Ammon's horn (tissue), 1 donor: ENCODE data around the gene ITLN1.
A peak's percentile ranks its signal among the peaks of the same experiment; 100 is the strongest.
"Not testable (repeated sequence)": the region's sequence is repeated elsewhere in the genome, so short reads cannot be mapped to it uniquely, and the experiment has no call there.

Source experiments
- DNase-seq: peaks from one replicate; pipeline ENCODE4 v3.0.0-alpha.2; 2016; ENCODE audit warnings: low spot score

ITLN1 gene

GRCh38 chr1:160883581-160884513, 1.1 kb downstream of the ITLN1 start:
- DNase-seq: no peak

GRCh38 chr1:160882582-160882981, 2.4 kb downstream of the ITLN1 start:
- DNase-seq: no peak

- not testable (repeated sequence) for DNase-seq
These were observed 3.7 kb downstream of the ITLN1 start for GRCh38 chr1:160881264-160881663.

DNA sequence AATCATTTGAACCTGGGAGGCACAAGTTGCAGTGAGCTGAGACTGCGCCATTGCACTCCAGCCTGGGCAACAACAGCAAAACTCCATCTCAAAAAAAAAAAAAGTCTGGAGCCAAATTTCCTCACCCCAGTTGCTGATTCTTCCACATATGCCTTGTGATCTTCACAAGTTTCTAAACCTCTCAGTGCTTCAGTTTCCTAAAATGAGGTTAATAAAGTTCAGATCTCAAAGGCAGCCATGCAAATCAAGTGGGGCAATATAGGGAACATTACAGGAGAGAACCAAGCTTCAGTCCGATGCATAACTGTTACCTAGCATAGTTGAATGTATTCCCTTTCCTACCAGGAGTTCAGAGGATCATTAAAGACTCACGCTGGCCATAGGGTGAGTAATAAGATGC, 4.8 kb downstream of the ITLN1 start:
- DNase-seq: no peak

GRCh38 chr1:160879056-160879455, 5.9 kb downstream of the ITLN1 start:
- DNase-seq: no peak

- no peak for DNase-seq
These were observed 7.8 kb downstream of the ITLN1 start for GRCh38 chr1:160877221-160877620.

DNA sequence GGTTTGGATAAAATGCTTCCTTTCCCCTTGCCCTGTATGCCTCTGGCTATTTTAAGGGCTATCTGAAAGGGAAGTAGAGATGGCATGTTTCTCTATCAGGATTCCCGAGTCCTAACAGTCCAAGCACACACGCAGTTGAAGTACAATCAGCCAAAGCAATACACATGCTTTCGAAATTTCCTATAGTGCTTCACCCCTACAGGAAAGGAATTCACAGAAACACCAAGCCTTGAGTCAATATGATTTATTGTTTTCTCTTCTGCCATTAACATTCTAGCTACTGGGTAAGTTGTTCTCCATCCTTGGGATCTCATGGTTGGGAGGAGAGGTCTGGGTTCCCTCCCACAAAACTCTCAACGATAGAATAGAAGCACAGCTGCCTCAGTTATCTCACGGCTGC, 8.7 kb downstream of the ITLN1 start:
- no peak for DNase-seq

- DNase-seq: not testable (repeated sequence)
These were observed 9.4 kb downstream of the ITLN1 start for GRCh38 chr1:160875591-160875990.

- no peak for DNase-seq
These were observed 10.0 kb downstream of the ITLN1 start for GRCh38 chr1:160874935-160875334.

GRCh38 chr1:160868141-160868540, 16.8 kb downstream of the ITLN1 start:
- no peak for DNase-seq

DNA sequence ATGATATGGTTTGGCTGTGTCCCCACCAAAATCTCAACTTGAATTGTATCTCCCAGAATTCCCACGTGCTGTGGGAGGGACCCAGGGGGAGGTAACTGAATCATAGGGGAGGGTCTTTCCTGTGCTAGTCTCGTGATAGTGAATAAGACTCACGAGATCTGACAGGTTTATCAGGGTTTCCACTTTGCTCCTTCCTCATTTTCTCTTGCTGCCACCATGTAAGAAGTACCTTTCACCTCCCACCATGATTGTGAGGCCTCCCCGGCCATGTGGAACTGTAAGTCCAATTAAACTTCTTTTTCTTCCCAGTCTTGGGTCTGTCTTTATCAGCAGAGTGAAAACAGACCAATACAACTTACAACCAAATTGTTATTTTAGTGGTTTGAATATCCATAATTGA, 17.3 kb downstream of the ITLN1 start:
- not testable (repeated sequence) for DNase-seq

DNA sequence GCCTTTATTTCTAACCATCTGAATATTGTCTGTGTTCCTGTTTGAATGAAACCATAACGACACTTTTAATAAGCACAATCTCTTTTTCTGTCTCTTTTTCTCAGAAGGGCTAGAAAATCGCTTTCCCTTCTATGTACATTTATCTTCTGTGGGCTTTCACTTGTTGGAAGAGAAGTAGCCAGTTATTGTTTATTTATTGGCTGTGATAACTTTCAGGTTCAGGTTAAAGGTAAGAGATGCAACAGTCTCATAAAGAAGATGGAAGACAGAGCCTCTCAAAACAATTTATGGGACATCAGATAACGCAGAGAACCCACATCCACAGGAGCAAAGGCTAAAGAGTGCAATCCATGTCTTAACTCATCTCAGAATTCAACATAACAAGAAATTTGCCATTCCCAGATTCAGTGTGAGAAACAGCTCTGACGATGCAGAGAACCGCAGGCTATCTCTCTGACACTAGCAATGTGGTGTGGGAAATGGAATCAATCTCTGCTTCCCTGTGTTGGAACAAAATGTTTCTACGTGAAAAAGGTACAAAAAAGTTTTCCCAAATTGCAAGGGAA, 18.2 kb downstream of the ITLN1 start:
- DNase-seq: no peak

DNA sequence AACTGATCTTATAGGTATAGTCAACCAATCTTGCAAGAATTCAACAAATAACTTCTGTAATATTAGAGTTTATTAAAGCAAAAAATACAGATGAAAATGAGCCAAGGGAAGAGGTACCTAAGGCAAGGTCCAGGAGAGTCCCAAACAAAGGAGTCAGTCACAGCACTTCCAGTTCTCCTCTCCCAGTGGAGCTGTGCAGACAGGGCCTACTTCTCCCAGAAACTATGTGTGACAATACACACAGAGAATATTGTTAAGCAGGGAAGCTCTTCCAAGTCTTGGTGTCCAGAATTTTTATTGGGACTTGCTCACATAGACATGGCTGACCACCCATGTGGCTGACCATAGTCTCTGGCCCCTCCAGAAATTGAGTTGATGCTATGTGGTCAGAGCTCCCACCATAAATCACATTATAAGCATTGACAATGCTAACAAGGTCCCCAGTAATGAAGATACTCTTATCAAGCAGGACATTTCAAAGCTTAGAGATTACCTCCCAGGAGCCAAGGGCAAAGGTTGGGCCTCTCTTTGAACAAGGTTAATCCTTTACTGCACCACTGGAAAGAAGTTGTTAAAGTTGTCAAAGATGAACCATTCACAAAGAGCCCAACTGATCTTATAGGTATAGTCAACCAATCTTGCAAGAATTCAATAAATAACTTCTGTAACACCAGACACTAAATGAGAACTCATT, 18.8 kb downstream of the ITLN1 start:
- DNase-seq: no peak

- no peak for DNase-seq
These were observed 19.6 kb downstream of the ITLN1 start for GRCh38 chr1:160865337-160865736.

DNA sequence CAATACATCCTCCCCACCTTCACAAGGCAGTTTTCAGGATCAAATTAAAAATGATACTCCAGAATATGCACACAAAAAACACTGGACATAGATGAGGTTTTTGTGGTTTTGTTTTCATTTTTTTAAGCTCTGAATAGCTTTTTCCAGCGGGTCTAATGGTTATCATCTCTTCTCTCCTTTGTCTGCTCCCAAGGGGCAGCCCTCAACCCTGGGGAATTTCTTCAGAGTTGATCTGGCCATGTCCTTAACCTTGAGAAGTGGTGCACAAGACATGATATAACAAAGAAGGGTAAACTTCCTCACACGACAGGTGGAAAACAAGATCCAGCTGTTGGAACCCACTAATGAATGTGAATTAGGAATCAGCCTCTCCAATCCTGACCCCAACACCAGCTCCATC, 20.8 kb downstream of the ITLN1 start:
- no peak for DNase-seq

DNA sequence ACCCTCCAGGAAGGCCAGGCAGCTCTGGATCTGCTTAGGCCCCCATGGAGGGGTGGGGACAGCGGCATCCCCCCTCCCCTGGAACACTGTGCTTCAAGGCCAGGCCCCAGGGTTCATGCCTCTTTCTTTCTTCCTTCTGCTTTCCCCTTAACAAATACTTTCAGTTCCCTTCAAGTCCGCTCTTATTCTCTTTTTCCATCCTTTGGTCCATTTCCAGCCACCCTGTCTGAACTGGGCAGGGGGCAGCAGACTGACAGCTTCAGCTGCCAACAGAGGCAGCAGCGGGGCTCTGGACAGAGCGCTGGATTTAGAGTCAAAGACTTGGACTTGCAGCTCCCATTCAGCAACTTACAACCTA, 21.2 kb downstream of the ITLN1 start:
- DNase-seq: peak; percentile 54

DNA sequence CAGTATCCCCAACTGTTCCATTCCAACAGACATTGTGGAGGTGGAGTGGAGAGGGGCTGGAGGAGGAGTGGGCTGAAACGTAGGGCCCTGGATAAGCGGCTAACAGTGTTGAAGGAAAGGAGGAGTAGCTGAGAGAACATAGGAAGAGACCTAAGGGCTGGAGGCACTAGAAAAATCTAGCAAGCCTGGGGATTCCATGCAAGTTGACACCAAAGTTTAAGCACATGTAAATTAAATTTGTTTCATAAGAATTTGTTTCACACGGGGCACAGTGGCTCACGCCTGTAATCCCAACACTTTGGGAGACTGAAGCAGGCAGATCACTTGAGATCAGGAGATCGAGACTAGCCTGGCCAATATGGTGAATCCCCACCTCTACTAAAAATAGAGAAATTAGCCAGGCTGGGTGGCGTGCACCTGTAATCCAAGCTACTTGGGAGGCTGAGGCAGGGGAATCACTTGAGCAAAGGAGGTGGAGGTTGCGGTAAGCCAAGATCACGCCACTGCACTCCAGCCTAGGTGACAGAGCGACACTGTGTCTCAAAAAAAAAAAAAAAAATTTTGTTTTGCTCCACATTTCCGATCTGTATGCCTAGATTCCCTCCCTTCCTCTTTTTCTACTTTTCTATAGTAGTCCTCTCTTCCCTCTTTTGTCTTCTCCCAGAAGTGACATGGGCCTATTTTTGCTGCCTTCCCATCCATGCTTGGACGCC, 21.8 kb downstream of the ITLN1 start:
- DNase-seq: no peak

- peak; percentile 63 for DNase-seq
These were observed 22.5 kb downstream of the ITLN1 start, which contains the start of gene CD244 for GRCh38 chr1:160862203-160863060. CD244 (minus strand) TSS chr1:160862887; CDS start chr1:160862677, 210 bp downstream.

- DNase-seq: no peak
These were observed 24.0 kb downstream of the ITLN1 start for GRCh38 chr1:160860840-160861505.

GRCh38 chr1:160859166-160859565, 25.8 kb downstream of the ITLN1 start:
- no peak for DNase-seq

DNA sequence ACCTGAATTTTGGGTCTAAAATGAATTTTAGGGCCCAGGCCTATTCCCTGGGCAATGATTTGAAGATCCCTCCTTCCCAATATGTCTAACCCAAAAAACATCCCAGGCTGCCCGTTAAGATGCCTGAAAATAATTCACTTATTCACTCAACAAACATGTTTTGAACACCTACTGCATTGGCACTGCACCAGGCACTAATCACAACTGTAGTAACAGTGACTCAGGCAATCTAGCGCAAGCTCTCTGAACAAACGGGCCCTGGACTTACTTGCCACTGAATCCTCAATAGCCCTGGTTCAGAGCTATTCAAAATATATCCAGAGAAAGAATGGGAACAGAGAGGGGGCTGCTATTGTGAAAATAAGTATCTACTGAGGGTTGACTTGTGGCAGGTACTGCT, 26.5 kb downstream of the ITLN1 start:
- no peak for DNase-seq
